GM21723 (cell line): Measurements from ENCODE around the gene IGFBP6.

Source experiments
- ATAC-seq: cut with Tn5 transposase; IDR thresholded peaks from one replicate; pipeline ENCODE4 v1.9.1; 2021; ENCODE audit warnings: mild to moderate bottlenecking, moderate library complexity; ENCODE audit not compliant: unreplicated experiment

Gene IGFBP6

DNA sequence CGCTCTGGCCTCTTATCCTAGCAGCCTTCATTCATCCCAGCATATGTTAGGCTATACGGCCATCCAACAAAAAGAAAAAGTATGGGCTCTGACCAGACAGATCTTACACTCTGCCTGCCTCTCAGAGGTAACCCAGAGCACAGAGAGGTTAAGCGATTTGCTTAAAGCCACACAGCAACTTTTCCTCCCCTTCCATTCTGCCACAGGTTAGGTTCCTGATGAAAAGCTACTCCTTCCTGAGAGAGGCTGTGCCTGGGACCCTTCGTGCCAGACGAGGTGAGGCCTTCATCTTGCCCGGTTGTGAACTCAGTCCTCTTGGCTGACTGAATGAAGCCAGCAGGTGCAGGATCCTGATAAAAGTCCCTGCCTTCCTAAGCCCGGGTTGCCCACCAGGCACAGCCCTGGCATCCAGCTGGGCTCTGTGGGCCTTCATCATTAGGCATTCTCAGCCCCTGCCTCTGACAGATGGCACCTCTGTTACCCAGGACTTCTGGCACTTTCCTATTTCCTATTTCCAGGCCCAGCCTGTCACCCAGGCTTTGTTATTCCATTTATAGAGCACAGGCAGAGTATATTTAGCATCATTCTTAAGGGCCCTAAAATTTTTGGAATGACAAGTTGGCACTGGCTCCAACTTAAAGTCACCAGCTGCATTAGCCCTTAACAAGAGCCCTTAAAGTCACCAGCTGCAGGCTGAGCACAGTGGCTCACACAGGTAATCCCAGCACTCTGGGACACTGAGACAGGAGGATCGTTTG is 18.6 kb downstream of the IGFBP6 start:
- ATAC-seq, result no peak

DNA sequence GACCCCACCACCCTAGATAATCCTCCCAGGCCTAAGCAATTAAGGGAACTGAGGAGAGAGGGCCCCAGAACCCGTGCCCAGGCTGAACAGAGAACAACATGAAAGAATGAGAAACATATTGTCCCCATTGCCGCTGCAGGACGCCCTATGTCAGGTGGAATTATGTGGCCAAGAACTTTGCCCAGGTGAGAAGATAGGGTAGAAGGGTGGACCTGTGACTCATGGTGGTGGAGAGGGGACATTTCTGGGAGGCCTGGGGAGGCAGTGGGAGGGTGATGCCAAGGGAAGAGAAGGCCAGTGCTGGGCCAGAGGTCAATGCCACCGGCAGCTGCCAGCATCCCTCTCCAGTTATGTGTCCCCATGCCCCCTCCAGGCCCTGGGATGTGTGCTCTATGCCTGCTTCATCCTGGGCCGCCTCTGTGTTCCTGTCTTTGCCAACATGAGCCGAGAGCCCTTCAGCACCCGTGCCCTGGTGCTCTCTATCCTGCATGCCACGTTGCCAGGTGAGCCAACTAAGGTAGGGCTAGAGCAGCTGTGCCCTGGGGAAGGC is 21.4 kb downstream of the IGFBP6 start:
- no peak for ATAC-seq

DNA sequence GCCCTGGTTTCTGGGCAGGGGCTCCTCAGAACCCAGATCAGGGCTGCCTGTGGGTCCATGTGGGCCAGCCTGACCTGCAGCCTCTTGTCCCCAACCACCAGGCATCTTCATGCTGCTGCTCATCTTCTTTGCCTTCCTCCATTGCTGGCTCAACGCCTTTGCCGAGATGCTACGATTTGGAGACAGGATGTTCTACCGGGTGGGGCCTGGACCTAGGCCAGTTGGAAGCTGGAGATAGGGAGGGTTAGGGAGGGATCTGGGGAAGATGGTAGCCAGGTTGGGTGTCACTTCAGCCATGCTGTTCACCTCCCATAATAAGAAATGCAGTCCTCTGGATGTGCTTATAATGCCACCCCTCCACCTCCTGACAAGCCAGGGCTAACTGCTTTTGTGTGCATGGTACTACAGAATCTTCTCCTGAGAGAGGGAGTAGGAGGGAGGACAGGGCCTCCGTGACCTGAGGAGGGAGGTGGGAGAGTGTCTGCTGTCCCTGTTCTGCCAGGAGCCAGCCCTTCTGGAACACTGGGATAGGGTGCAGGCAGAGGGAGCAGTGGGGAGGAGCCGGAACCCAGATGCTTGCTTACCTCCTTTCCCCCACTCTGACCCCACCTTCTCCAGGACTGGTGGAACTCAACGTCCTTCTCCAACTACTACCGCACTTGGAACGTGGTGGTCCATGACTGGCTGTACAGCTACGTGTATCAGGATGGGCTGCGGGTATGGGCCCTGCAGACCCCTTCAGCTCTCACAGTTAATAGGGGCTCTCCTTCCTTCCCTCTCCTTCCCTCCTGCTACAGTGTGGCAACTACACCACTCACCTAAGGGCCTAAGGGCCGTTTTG is 23.4 kb downstream of the IGFBP6 start:
- ATAC-seq, result no peak

DNA sequence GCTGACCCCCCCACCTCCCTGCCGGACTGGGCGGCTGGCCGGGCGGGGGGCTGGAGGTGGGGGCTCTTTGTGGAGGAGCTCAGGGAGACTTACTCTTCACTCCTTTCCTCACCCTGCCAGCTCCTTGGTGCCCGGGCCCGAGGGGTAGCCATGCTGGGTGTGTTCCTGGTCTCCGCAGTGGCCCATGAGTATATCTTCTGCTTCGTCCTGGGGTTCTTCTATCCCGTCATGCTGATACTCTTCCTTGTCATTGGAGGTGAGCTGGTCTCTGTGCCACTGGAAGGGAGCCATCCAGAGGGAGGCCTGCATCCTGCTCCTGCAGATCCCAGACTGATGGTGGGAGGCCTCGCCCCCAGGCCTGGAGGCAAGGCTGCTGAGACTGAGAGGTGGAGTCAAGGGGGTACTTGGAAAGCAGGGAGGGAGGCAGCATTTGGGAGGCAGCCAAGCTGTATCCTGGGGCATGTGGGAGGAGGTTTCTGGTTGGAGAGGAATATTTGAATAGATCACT is 25.5 kb downstream of the IGFBP6 start:
- no peak for ATAC-seq

DNA sequence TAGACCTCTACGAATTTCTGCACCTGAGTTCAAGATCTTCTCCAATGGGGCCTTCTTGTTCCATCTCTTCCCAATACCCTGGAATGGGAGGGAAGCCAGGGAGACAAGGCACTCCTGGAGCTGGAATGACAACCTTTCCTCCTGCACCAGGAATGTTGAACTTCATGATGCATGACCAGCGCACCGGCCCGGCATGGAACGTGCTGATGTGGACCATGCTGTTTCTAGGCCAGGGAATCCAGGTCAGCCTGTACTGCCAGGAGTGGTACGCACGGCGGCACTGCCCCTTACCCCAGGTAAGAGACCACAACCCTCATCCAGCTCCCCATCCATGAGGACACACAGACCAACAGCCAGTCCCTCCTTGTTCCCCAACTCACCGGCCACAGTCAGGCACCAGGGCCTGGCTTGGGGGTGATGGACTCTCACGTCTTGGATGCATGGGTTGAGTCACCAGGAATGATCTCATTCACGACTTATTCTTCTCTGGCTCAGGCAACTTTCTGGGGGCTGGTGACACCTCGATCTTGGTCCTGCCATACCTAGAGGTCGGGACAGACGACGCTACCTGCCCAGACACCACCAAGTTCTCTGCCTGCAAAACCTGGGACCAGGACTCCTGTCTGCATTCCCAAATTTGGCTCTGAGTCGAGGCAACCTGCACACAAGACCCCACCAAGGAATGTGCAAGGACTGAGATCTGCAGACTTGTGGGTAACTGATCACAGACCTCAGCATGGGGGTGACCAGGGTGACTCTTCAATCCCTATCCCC is 26.3 kb downstream of the IGFBP6 start:
- ATAC-seq, result no peak

DNA sequence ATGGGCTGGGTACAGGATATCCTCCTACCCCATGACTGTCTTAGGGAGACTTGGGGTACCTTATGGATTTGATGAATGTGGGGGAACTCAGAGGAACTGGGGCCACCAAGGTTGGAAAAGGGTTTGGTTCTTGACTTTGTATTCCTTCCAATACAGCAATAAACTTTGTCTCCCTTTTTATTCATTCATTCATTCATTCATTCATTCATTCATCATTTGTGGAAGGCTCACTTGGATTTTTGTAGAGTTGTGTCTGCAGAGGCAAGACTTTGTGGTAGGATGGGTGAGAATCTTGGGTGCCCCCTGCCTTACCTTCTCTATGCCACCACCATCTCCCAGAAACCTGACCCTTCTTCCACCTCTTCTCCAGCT is 26.9 kb downstream of the IGFBP6 start:
- no peak for ATAC-seq

DNA sequence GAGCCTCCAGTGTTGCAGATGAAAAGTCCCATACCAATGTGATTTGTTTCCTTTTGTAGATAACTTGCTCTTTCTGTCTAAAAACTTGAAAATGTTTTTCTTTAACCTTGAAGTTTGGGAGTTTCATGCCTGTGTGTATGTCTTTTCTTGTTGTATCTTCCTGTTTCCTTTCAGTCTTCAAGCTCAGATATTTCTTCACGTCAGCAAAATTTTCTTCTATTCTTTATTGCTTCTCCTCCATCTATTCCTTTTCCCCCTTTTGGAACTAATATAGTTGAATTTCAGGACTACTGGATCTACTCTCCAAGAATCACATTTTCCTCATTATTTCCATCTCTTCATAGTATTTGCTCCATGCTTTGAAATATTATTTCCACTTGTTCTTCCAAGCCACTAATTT is 29.7 kb downstream of the IGFBP6 start:
- ATAC-seq, result no peak

DNA sequence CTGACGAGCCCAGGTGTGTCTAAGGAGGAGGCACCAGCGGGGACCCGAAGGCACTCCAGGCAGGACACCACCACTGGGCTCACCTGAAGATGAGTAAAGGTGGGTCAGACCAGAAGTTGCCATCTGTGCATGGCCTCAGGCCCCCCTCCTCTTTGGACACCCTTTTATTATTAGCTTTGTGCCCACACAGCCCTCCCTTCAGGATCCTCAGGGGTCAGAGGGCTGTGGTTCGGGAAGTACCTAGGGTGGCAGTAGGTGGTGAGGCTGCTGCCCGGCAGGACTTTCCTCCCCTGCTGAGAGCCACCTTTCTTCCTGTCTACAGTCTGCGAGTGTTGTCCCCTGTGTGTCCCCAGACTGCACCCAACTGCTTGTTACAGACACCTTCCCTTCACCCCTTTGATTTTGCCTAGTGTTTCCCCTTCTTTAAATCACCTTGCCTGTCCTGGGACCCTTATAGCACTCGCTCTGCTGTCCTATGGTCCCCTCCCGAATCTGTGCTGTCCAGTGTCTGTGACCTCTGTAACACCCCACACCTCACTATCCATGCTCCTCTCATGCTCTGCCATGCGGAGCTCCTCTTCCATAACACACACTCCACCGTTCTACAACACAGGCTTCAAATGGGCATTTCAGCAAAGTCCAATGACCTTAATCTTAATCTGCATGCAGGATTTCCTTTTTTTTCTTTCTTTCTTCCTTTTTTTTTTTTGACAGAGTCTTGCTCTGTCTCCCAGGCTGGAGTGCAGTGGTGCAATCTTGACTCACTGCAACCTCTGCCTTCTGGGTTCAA is 31.5 kb downstream of the IGFBP6 start:
- no peak for ATAC-seq

DNA sequence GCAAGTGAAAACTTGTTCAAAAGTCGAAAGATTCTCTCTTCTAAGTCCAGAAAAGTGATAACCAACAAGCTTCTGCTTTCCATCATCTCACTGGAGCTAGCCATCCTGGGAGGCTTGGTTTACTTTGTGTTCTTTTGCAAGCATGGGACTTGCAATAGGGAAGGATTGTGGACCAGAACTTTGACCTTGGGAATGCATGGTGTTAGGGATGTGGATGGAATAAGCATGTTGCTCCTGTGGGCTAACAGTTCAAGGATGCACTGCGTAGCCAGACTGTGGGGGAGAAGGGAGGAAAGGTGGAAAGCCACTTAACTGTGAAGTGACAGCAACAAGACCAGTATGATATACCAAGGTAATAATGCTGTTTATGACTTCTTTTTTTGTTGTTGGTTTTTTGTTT is 34.4 kb downstream of the IGFBP6 start:
- no peak for ATAC-seq

DNA sequence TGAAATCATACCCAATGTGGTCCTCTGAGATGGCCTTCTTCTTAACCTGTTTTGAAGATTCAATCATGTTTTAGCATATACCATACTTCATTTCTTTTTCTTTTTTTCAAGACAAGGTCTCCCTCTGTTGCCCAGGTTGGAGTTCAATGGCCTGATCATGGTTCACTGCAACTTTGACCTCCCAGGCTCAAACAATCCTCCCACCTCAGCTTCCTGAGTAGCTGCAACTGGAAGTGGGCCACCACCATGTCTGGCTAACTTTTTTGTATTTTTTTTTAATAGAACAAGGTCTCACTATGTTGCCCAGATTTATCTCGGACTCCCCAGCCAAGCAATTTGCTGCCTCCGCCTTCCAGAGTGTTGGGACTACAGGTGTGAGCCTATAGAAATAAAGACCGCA is 36.3 kb downstream of the IGFBP6 start:
- no peak for ATAC-seq

DNA sequence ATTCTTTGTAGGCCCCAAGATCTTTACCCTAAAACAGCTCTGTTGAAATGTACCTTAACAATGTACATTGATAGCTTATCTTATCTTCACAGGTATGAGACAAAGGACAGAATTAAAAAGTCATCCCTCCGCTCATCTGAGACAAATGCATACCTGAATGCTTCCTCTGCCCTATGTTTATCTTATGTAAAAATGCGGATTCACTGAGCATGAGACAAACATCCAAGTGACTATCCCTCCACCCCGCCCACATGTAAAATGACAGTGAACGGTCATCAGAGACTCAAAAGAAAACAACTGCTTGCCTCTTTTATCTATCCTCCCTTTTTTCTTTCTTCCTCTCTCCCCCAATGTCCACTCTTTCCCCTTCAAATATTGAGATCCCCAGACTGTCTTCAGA is 45.9 kb downstream of the IGFBP6 start:
- no peak for ATAC-seq

DNA sequence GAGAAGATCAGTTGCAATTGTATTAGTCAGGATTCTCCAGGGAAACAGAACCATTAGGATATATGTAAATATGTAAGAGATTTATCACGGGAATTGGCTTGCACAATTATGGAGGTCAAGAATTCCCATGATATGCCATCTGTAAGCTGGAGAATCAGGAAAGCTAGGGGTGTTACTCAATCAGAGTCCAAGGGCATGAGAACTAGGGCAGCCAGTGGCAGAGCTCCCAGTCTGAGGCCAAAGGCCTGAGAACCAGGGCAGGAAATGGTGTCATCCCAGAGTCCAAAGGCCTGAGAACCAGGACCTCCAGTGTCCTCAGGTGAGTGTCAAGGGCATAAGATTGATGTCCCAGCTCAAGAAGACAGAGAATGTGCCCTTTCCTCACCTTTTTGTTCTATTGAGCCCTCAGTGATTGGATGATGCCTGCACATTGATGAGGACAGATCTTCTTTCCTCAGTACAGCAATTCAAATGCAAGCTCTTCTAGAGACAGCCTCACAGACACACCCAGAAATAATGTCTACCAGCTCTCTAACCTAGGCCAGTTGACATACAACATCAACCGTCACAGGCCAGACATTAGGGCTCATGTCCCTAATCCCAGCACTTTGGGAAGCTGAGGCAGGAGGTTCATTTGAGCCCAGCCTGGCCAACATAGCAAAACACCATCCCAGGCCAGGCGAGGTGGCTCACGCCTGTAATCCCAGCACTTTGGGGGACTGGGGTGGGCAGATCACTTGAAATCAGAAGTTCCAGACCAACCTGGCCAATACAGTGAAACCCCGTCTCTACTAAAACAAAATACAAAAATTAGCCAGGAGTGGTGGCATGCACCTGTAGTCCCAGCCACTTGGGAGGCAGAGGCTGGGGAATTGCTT is 48.2 kb downstream of the IGFBP6 start:
- no peak for ATAC-seq

DNA sequence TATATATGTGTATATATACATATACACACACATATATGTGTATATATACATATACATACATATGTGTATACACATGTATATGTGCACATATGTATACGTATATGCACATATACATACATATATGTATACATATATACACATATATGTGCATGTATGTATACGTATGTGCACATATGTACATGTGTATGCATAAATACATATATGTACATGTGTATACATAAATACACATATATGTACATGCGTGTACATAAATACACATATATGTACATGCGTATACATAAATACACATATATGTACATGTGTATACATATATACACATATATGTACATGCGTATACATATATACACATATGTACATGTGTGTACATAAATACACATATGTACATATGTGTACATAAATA is 49.7 kb downstream of the IGFBP6 start:
- ATAC-seq, result no peak

DNA sequence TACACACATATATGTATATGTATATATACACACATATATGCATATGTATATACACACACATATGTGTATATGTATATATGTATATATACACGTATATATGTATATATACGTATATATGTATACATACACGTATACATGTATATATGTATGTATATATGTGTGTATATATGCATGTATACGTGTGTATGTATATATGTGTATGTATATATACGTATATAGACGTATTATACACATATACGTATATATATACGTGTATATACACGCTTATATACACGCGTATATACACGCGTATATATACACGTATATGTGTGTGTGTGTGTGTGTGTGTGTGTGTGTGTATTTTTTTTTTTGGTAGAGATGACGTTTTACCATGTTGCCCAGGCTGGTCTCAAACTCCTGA is 50.2 kb downstream of the IGFBP6 start:
- no peak for ATAC-seq

DNA sequence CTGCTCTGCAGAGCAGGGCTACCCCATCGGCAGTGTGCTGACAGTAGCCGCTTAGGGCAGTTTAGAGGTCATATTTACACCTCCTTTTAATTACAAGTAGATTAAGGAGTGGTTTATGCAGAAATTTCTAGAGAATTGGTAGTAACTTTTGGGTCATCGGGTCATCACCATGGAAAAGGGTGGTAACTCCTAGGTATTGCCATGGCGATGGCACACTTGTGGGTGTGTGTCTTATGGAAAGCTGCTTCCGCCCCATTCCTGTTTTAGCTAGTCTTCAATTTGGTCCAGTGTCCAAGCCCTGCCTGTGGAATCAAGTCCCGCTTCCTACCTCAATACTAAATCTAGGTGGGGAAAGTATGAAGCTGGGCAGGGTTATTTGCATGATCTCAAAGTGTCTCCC is 53.6 kb downstream of the IGFBP6 start:
- no peak for ATAC-seq
